Activated T-cell treated with anti-CD3 and anti-CD28 coated beads, Interleukin-2, amount 50 U/mL, for 4 hours (primary cell): ENCODE data around the gene SETD1A. TPM values are rescaled to one million over a fixed set of nuclear protein-coding genes. Genes with fewer than 3 reads are reported as not detected.
"Not testable (repeated sequence)": the region's sequence is repeated elsewhere in the genome, so short reads cannot be mapped to it uniquely, and the experiment has no call there.

Experiments used
- ATAC-seq, 2 donors: fragments of 200-7000 bp; cut with Tn5 transposase; one replicate each; pipeline ENCODE4 v1.10.0; 2021
- DNase-seq: peaks from one replicate; pipeline ENCODE4 v3.0.0-alpha.2; 2020
- H3K27me3 Mint-ChIP-seq: one replicate; pipeline ENCODE4 v1.8.0; 2021; ENCODE audit warnings: low read depth, mixed read lengths
- H3K36me3 Mint-ChIP-seq: one replicate; pipeline ENCODE4 v1.8.0; 2022; ENCODE audit warnings: mixed read lengths; ENCODE audit not compliant: insufficient read depth
- H3K4me1 Mint-ChIP-seq: one replicate; pipeline ENCODE4 v1.8.0; 2021; ENCODE audit warnings: low read depth, mixed read lengths
- H3K4me3 Mint-ChIP-seq: one replicate; pipeline ENCODE4 v1.8.0; 2021; ENCODE audit warnings: mild to moderate bottlenecking, moderate library complexity, mixed read lengths
- H3K9me3 Mint-ChIP-seq: one replicate; pipeline ENCODE4 v1.8.0; 2021; ENCODE audit warnings: mixed read lengths
- total RNA-seq, 3 donors: library from RNA; stranded (reverse); gene quantifications; one replicate each; pipeline ENCODE4 v1.2.1, GENCODE V29; 2021

SETD1A gene
- total RNA-seq, 3 donors from 2014 or later, result 39.3 to 49.0 (median 40.5) TPM

DNA sequence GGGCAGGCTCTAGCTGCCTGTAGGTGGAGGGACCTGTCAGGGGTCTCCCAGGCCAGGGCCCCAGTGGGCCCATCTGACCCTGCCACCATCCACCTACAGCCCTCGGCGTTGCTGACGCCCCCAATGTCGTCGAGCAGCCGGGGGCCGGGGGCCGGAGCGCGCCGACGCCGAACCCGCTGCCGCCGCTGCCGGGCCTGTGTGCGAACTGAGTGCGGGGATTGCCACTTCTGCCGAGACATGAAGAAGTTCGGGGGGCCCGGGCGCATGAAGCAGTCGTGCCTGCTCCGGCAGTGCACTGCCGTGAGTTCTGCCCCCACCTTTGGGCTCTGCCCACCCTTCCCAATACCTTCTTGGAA, 31.9 kb upstream of the SETD1A start:
- Mint-ChIP-seq H3K4me1 (peaks cover 15% of the 10 kb centered on the region), H3K4me3 (no peak overlapping the region)

DNA sequence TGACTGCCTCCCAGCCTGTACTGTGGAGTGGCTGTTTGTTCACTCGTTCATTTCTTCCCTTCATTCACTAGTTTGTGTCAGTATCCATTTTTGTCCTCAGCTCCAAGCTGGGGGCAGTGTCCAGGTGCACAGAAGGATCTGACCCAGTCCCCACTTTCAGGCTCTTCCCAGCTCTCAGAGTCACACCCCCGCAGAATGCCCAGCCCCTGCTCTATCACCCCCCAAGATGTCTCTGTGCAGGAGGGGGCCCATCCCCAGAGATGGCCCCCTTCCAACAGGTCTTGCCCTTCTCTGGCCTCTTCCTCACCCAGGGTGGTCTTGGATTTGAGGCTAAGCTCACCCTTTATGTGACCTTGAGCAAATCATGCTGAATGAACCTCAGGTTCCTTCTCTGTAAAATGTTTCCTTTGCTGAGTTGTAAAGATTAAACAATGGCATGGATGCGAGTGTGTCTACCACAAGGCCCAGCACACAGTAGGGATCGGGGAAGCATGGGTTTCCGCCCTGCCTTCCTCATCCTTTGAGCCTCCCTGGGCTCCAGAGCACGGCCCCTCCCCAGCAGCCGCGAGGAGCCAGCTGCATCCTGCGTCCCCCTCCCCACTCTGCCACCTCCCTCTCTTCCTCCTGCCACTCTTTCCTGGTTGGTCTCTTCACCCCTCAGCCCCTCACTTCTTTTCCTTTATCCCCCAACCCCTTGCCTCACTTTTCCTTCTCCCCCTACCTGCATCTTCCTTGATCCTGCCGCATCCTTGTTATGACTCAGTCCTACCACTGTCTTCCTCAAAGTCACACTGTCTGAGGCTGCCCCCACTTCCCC, 31.4 kb upstream of the SETD1A start:
- H3K36me3 Mint-ChIP-seq, result peaks cover 2% of the 10 kb centered on the region
- peak overlapping the region; percentile 27 for H3K4me3 Mint-ChIP-seq
- DNase-seq (no peak), ATAC-seq (no peak)
- H3K4me1 Mint-ChIP-seq, result peaks cover 15% of the 10 kb centered on the region
- H3K9me3 Mint-ChIP-seq, result no peaks in the 10 kb centered on the region
- H3K27me3 Mint-ChIP-seq, result no peaks in the 10 kb centered on the region

More for the DNA sequence above, 31.9 kb upstream of the SETD1A start:
- Mint-ChIP-seq H3K27me3 (no peaks in the 10 kb centered on the region), H3K9me3 (no peaks in the 10 kb centered on the region), H3K36me3 (no peaks in the 10 kb centered on the region)
- ATAC-seq (no peak), DNase-seq (no peak)

DNA sequence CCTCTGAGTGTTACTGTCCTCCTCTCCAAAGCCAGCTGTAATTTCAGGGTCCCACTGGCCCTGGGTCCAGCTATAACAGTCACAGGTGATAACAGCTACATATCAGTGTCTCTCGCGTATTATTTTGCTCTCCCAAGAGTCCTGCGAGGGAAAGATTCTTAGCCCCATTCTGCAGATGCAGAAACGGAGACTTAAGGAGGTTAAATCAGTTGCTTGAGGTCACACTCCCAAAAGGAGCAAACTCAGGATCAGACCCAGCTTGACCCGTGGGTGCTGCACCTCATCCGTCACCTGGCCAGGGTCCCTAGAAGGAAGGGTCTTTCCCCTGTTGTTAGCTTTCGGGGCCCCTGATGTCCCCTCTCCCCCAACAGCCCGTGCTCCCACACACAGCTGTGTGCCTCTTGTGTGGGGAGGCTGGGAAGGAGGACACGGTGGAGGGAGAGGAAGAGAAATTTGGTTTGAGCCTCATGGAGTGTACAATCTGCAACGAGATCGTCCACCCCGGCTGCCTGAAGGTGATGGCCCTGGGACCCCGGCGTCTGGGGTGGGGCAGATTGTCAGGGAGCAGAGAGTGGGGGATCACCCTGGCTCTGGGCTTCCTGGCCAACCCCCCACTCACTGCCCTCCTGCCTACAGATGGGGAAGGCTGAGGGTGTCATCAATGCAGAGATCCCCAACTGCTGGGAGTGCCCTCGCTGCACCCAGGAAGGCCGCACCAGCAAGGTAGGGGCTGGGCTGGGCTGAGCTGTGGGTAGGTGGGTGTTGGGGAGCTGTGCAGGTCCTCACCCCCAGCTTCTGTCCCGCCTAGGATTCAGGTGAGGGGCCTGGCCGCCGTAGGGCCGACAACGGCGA, 30.4 kb upstream of the SETD1A start:
- no peak for ATAC-seq
- H3K4me3 Mint-ChIP-seq, result no peak overlapping the region
- peaks cover 3% of the 10 kb centered on the region for H3K36me3 Mint-ChIP-seq
- no peak for DNase-seq
- H3K4me1 Mint-ChIP-seq, result peaks cover 11% of the 10 kb centered on the region
- H3K27me3 Mint-ChIP-seq, result no peaks in the 10 kb centered on the region
- H3K9me3 Mint-ChIP-seq, result no peaks in the 10 kb centered on the region

DNA sequence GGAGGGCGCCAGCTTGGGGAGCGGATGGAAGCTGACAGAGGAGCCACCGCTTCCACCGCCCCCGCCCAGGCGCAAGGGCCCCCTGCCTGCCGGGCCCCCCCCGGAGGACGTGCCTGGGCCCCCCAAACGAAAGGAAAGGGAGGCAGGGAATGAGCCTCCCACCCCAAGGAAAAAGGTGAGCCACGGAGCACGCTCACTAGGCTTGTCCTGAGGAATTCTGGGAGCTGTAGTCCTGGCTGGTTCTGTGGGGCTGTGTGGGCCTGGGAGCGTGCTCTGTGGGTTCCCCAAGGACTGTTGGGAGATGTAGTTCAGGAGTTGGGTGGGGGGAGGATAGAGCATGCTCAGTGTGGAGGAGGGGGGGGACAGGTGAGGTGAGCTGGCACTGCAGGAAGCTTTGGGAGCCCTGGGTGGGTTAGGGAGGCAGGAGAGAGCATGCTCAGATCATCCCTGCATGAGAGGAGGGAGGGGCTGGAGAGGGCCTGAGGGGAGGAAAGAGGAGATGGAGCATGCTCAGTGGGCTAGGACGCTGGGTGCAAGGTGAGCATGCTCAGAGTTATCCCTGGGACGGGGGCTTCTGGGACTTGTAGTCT, 29.7 kb upstream of the SETD1A start:
- H3K36me3 Mint-ChIP-seq, result peaks cover 4% of the 10 kb centered on the region
- ATAC-seq (peak; percentile 20 to 44), DNase-seq (no peak)
- H3K9me3 Mint-ChIP-seq, result no peaks in the 10 kb centered on the region
- H3K4me3 Mint-ChIP-seq, result no peak overlapping the region
- H3K4me1 Mint-ChIP-seq, result peaks cover 9% of the 10 kb centered on the region
- H3K27me3 Mint-ChIP-seq, result no peaks in the 10 kb centered on the region

DNA sequence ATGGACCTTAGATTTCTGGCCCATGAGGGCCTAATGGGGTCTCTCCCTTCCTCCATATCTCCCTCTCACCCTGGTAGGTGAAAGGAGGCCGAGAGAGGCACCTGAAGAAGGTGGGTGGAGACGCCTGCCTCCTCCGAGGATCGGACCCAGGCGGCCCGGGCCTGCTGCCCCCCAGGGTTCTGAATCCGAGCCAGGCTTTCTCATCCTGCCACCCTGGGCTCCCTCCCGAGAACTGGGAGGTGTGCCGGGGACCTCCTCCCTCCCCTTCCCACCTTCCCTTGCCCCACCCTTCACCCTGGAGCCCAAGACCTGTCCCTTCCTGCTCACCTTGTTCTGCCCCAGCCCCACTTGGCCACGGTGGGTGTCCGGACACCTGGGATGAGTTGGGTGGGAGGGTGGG, 29.2 kb upstream of the SETD1A start:
- ATAC-seq, result no peak
- H3K4me1 Mint-ChIP-seq, result peaks cover 8% of the 10 kb centered on the region
- H3K27me3 Mint-ChIP-seq, result no peaks in the 10 kb centered on the region
- H3K36me3 Mint-ChIP-seq, result peaks cover 4% of the 10 kb centered on the region
- H3K4me3 Mint-ChIP-seq, result no peak overlapping the region
- DNase-seq, result no peak
- H3K9me3 Mint-ChIP-seq, result no peaks in the 10 kb centered on the region

DNA sequence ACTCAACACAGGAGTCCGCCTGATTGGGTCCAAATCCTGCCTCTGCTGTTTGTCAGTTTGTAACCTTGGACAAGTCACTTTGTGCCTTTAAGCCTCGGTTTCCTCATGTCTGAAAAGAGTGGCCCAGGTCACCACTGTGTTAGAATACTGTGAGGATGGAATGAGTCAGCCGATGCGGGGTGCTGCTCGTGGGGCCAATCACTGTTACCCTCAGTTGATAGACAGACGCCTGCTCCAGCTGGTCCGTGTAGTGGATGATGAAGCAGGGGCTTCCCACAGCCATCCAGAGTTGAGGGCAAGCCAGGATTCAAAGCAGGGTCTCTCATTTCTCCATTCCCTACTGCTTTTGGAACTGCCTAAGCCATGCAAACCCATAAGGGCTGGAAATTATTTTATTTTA, 28.4 kb upstream of the SETD1A start:
- DNase-seq (no peak), ATAC-seq (no peak)
- Mint-ChIP-seq H3K27me3 (no peaks in the 10 kb centered on the region), H3K9me3 (no peaks in the 10 kb centered on the region), H3K36me3 (peaks cover 4% of the 10 kb centered on the region), H3K4me1 (peaks cover 8% of the 10 kb centered on the region), H3K4me3 (no peak overlapping the region)

DNA sequence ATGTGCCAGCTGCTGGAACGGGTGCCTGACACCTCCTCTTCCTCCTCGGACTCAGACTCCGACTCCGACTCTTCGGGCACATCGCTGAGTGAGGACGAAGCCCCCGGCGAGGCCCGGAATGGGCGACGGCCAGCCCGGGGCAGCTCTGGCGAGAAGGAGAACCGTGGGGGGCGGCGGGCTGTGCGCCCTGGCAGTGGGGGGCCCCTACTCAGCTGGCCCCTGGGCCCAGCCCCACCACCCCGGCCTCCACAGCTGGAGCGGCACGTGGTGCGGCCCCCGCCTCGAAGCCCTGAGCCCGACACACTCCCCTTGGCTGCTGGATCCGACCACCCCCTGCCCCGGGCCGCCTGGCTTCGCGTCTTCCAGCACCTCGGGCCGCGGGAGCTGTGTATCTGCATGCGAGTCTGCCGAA, 27.4 kb upstream of the SETD1A start:
- ATAC-seq, result no peak
- DNase-seq, result no peak
- H3K36me3 Mint-ChIP-seq, result peaks cover 7% of the 10 kb centered on the region
- no peak overlapping the region for H3K4me3 Mint-ChIP-seq
- peaks cover 6% of the 10 kb centered on the region for H3K4me1 Mint-ChIP-seq
- H3K9me3 Mint-ChIP-seq, result no peaks in the 10 kb centered on the region
- H3K27me3 Mint-ChIP-seq, result no peaks in the 10 kb centered on the region

DNA sequence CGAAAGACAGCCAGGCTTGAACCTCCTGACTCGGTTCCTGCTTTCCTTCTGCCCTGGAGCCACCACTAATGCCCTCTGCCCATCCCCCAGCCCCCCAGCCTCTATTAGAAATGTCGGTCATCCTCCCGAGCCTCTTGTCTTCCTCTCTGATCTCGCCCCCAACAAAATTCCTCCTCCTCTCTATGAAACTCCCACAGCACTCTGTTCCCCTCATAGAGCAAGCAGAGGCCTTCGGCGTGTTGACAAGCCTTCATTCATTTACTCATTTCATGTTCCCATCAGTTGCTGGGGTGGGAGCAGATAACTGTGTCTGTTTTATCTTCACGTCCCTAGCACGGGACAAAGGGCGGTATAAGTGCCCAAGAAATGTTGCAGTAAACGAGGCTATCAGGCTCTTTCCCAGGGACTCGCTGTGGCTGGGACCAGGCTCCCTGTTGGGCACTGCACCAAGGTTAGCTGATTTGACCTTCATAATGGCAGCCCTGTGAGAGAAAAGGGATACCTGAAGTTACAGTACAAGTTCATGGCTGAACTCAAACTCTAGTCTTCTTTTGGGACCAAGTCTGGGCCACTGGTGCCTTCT, 26.4 kb upstream of the SETD1A start:
- DNase-seq, result no peak
- no peak overlapping the region for H3K4me3 Mint-ChIP-seq
- H3K27me3 Mint-ChIP-seq, result no peaks in the 10 kb centered on the region
- peaks cover 7% of the 10 kb centered on the region for H3K36me3 Mint-ChIP-seq
- ATAC-seq, result no peak
- H3K4me1 Mint-ChIP-seq, result peaks cover 5% of the 10 kb centered on the region
- no peaks in the 10 kb centered on the region for H3K9me3 Mint-ChIP-seq

DNA sequence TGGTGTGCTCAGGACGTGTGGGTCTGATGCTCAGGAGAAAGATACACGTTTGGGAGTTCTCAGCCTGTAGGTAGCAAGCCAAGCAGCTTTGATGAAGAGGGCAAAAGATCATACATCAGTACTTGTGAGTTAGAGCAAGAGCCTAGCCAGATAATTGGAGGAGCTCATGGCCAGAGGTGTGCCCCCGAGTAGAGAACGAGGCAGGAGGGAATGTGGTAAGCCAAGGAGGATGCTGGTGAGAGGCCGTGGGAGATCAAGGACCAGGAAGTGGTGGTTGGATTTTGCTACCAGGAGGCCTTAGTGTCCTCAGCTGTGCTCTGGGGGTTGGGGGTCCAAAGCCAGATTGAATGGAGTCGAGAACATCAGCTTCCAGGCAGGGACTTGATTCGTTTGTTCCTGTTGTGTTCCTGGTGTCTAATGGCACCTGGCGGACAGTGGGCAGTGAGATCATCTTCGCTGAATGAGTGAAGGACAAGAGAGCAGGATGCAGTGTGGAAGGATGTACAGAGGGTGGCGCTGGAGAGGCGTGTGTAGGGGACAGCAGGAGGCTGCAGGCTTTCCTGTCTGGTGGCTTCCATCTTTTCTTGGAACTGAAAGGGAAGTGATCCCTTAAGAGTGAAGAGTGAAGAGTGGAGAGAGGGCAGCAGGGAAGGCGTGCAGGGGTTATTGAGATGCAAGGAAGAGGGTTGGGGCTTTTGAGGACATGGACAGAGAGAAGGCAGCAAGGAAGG, 22.6 kb upstream of the SETD1A start:
- no peak for DNase-seq
- ATAC-seq, result peak; percentile 34 to 50
- Mint-ChIP-seq H3K36me3 (peaks cover 9% of the 10 kb centered on the region), H3K4me1 (peaks cover 10% of the 10 kb centered on the region), H3K27me3 (no peaks in the 10 kb centered on the region), H3K4me3 (no peak overlapping the region), H3K9me3 (no peaks in the 10 kb centered on the region)

DNA sequence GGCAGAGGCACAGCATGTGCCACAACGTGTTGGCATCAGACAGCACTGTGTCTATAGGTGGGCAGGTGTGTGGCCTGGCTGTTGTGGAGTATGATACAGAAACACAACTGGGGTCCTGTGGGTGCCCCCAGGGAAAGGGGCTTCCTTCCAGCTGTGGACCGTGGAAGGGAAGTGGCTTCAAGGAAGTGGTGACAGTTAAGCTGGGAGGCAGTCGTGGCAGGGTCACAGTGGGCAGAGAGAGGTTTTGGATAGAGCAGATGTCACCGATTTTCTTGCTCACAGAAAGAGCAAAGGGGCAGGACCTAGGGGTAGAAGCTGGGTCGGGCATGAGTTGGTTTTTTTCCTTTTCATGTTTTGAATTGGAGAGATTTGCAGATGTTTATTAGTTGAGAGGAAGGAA, 19.9 kb upstream of the SETD1A start:
- Mint-ChIP-seq H3K4me3 (no peak overlapping the region), H3K9me3 (no peaks in the 10 kb centered on the region), H3K27me3 (no peaks in the 10 kb centered on the region), H3K4me1 (peaks cover 22% of the 10 kb centered on the region), H3K36me3 (peaks cover 5% of the 10 kb centered on the region)
- ATAC-seq (no peak), DNase-seq (no peak)

DNA sequence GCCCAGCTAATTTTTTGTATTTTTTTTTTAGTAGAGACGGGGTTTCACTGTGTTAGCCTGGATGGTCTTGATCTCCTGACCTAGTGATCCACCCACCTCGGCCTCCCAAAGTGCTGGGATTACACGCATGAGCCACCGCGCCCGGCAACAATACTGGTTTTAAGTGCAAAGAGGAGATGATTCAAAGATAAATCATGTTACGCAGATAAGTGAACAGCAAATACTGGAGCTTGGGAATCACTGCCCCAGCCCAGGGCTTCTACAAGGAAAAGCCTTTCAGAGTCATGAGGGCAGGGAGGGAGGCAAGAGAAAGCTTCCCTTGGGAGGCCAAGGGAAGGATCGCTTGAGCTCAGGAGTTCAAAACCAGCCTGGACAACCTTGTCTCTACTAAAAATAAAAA, 18.0 kb upstream of the SETD1A start:
- Mint-ChIP-seq H3K4me1 (peaks cover 23% of the 10 kb centered on the region), H3K36me3 (peaks cover 10% of the 10 kb centered on the region)
- H3K9me3 Mint-ChIP-seq, DNase-seq, H3K4me3 Mint-ChIP-seq, H3K27me3 Mint-ChIP-seq, ATAC-seq: not testable (repeated sequence)

DNA sequence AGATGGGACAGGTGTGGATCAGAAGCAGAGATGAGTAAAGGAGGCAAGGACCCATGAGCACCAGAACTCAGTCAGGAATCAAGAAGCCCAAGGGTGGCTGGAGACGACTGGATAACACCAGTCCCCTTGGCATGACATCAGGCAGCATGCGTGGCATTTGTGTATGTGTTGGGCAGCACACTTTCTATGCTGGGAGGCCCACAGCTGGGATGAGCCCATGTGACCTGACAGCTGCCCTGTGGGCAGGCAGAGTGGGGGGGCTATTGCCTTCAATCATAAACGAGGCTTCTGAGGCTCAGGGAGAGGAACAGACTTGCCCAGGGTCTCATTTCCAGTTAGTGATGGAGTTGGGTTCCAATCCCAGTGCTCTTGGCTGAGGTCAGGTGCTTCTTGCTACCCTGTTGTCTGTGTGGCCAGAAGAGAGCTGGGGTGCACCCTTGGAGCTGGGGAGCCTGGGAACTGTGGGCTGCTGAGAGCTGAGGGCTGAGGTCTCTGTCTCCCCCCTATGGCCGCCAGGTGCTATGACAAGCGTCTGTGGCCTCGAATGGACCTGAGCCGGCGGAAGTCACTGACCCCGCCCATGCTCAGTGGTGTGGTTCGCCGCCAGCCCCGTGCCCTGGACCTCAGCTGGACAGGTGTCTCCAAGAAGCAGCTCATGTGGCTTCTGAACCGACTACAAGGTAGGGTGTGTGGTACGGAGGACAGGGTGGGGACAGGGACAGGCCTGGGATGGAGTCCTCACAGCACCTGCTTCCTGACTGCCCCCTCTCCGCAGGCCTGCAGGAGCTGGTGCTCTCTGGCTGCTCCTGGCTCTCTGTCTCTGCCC, 15.7 kb upstream of the SETD1A start:
- DNase-seq (peak; percentile 54), ATAC-seq (peak; percentile 92 to 95)
- Mint-ChIP-seq H3K27me3 (no peaks in the 10 kb centered on the region), H3K4me1 (peaks cover 20% of the 10 kb centered on the region), H3K9me3 (no peaks in the 10 kb centered on the region), H3K36me3 (peaks cover 17% of the 10 kb centered on the region), H3K4me3 (peak overlapping the region; percentile 4)

DNA sequence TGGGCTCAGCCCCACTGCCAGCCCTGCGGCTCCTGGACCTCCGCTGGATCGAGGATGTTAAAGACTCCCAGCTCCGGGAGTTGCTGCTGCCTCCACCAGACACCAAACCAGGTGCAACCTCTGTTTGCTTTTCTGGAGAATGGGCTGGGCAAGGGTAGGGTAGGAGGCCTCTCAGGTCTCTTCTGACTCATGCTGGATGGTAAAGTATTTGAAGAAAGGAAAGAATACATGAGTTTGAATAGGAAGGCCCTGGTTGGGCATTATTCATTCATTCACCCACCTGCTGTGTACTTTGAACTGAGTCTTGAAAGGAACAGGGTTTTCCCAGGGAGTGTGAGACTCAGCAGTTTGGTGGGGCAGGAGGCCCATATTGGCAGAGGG, 15.1 kb upstream of the SETD1A start:
- Mint-ChIP-seq H3K27me3 (no peaks in the 10 kb centered on the region), H3K9me3 (no peaks in the 10 kb centered on the region), H3K4me3 (peak overlapping the region; percentile 4), H3K36me3 (peaks cover 17% of the 10 kb centered on the region), H3K4me1 (peaks cover 18% of the 10 kb centered on the region)
- ATAC-seq (peak; percentile 42 to 46), DNase-seq (no peak)
